ENCODE measurements around the gene PDE4D. TPM values are rescaled to one million over a fixed set of nuclear protein-coding genes. Genes with fewer than 3 reads are reported as not detected.

Gene PDE4D
- total RNA-seq, 1 experiment from 2014 or later = 2.1 TPM

DNA sequence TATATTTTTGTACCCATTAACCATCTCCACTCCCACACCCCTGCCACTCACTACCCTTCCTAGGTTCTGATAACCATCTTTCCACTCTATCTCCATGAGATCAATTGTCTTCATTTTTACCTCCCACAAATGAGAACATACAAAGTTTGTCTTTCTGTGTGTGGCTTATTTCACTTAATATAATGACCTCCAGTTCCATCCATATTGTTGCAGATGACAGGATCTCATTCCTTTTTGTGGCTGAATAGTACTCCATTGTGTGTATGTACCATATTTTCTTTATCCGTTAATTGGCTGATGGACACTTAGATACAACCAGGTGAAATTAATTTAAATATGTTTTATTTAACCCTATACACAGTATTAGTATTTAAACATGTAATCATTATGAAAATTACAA, 552.9 kb downstream of the PDE4D start:
- H3K23ac ChIP-seq (ENCODE audit: insufficient read length, low read depth, low read length) = no peak overlapping the region
- no peak overlapping the region for H4K91ac ChIP-seq (ENCODE audit: insufficient read length, low read depth, low read length)
- no peak overlapping the region for H3K9ac ChIP-seq (ENCODE audit: extremely low read depth, insufficient read length, low read length)
- no peak for DNase-seq
- H3K56ac ChIP-seq (ENCODE audit: insufficient read length, low read depth, low read length) = no peak overlapping the region
- no peak overlapping the region for H3K4ac ChIP-seq (ENCODE audit: low read depth, low read length)
- no peaks in the 10 kb centered on the region for H3K4me1 ChIP-seq (ENCODE audit: insufficient read depth, low read length)
- no peaks in the 10 kb centered on the region for H3K23me2 ChIP-seq (ENCODE audit: insufficient read length, low read depth, low read length, poor library complexity, severe bottlenecking)
- no peaks in the 10 kb centered on the region for H3K79me2 ChIP-seq (ENCODE audit: insufficient read depth, low read length)
- no peaks in the 10 kb centered on the region for H3K9me3 Mint-ChIP-seq
- no peak overlapping the region for H3K4me2 ChIP-seq (ENCODE audit: insufficient read depth, insufficient read length, low read length)
- H3K27me3 Mint-ChIP-seq (ENCODE audit: low read depth) = no peaks in the 10 kb centered on the region; the same call in 1 of the 2 replicates
- no peak overlapping the region for H2BK12ac ChIP-seq (ENCODE audit: insufficient read length, low read depth, low read length)
- H4K5ac ChIP-seq (ENCODE audit: insufficient read length, low read depth, low read length) = no peak overlapping the region
- H2BK120ac ChIP-seq (ENCODE audit: low read depth, low read length, poor library complexity, severe bottlenecking) = no peak overlapping the region
- H3K79me1 ChIP-seq (ENCODE audit: insufficient read depth, low read depth, low read length, poor library complexity, severe bottlenecking) = no peaks in the 10 kb centered on the region
- no peak overlapping the region for H2AFZ ChIP-seq (ENCODE audit: low read length)
- no peaks in the 10 kb centered on the region for H3K4me1 Mint-ChIP-seq
- H3K4me3 Mint-ChIP-seq = no peak overlapping the region
- H2BK15ac ChIP-seq (ENCODE audit: low read depth, low read length) = no peak overlapping the region
- no peaks in the 10 kb centered on the region for H3K27me3 ChIP-seq (ENCODE audit: insufficient read depth, low read length)
- H3K9me3 ChIP-seq (ENCODE audit: control insufficient read depth, low read depth, low read length) = no peaks in the 10 kb centered on the region
- no peak overlapping the region for H2BK5ac ChIP-seq (ENCODE audit: insufficient read length, low read length)
- no peak overlapping the region for H3K27ac ChIP-seq (ENCODE audit: insufficient read length, low read depth, low read length)
- no peak overlapping the region for H3K18ac ChIP-seq (ENCODE audit: insufficient read length, low read depth, low read length)
- H4K20me1 ChIP-seq (ENCODE audit: control insufficient read depth, insufficient read depth, insufficient read length) = no peaks in the 10 kb centered on the region
- WGBS (ENCODE audit: extremely low coverage, insufficient read length, low lambda C conversion rate) = no CpG with 5 or more reads among the region's 1 CpG
- no peak overlapping the region for H3T11ph ChIP-seq (ENCODE audit: low read length)
- H3K14ac ChIP-seq (ENCODE audit: insufficient read depth, low read length) = no peak overlapping the region
- H4K8ac ChIP-seq (replicated peaks; ENCODE audit: insufficient read length, low read depth, low read length) = no peak overlapping the region
- H2BK20ac ChIP-seq (ENCODE audit: low read depth, low read length, poor library complexity, severe bottlenecking) = no peak overlapping the region
- H2AK5ac ChIP-seq (ENCODE audit: insufficient read length, low read length) = no peak overlapping the region
- H3K27ac Mint-ChIP-seq = no peak overlapping the region
- TF ChIP-seq, protein P1, sequence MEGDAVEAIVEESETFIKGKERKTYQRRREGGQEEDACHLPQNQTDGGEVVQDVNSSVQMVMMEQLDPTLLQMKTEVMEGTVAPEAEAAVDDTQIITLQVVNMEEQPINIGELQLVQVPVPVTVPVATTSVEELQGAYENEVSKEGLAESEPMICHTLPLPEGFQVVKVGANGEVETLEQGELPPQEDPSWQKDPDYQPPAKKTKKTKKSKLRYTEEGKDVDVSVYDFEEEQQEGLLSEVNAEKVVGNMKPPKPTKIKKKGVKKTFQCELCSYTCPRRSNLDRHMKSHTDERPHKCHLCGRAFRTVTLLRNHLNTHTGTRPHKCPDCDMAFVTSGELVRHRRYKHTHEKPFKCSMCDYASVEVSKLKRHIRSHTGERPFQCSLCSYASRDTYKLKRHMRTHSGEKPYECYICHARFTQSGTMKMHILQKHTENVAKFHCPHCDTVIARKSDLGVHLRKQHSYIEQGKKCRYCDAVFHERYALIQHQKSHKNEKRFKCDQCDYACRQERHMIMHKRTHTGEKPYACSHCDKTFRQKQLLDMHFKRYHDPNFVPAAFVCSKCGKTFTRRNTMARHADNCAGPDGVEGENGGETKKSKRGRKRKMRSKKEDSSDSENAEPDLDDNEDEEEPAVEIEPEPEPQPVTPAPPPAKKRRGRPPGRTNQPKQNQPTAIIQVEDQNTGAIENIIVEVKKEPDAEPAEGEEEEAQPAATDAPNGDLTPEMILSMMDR (conservative IDR thresholded peaks at IDR 0.05) = no peak
- no peaks in the 10 kb centered on the region for H3K36me3 Mint-ChIP-seq (ENCODE audit: insufficient read depth in 1 of 3, low read depth in 3 of 3)
